Muscle of back (tissue), 11 donors: Measurements from ENCODE around the gene TRIM37. TPM values are rescaled to one million over a fixed set of nuclear protein-coding genes. Genes with fewer than 3 reads are reported as not detected.

Source experiments
- DNase-seq, 3 donors: peaks; one replicate each; pipeline versions ENCODE4 v3.0.0 to v3.0.0-alpha.2; 2013
- polyA plus RNA-seq, 10 donors: library from polyadenylated mRNA; unstranded; fragments of 120-200 nt; gene quantifications; one replicate each; pipeline ENCODE4 v1.2.1, GENCODE V29; 2013; ENCODE audit not compliant: insufficient read length in 10 of 10

The TRIM37 gene
- polyA plus RNA-seq, 10 donors: 12.1 to 18.9 (median 15.0) TPM

- no peak for DNase-seq
These were observed 68.7 kb downstream of the TRIM37 start for GRCh38 chr17:59037960-59038359.

DNA sequence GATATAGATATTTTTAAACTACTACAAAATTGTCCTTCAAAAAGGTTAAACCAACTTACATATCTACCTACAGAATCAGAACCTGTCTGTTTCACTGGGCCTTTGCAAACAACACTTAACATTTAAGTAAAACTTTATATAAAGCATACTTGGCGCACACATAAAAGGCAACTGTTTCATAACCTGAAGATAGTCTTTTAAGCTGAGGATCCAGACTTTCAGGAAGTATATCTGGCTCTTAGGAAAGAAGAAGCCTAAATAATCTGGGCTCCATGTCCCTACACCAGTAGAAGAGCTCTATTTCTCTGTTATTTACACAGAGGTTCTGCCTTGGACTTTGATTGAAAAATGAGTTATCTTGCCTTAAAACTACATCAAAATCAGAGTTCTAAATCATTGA is 75.9 kb downstream of the TRIM37 start:
- DNase-seq: no peak

DNA sequence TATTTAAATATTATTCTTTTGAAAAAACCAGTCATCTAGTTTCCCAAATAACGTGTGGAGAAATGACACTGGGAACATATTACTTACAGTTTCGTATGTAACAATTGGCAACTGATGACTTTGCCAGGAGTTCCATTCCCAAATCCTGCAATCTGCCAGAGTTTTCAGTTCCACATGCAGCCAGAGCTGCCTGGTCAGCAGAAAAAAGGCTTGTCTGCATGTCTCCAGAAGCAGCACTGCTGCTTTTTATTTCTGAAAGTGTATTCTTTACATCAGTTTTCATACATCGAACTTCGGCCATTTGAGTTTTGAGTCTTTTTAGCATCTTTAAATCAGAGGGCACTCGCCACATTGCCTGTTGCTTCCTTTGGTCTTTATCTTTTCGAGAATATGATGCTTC is 78.4 kb downstream of the TRIM37 start:
- DNase-seq: peak in 1 of 3 donors; percentile 22

GRCh38 chr17:59027750-59028149 is 78.9 kb downstream of the TRIM37 start:
- no peak for DNase-seq

GRCh38 chr17:59026176-59026939 is 80.3 kb downstream of the TRIM37 start:
- DNase-seq: no peak

DNA sequence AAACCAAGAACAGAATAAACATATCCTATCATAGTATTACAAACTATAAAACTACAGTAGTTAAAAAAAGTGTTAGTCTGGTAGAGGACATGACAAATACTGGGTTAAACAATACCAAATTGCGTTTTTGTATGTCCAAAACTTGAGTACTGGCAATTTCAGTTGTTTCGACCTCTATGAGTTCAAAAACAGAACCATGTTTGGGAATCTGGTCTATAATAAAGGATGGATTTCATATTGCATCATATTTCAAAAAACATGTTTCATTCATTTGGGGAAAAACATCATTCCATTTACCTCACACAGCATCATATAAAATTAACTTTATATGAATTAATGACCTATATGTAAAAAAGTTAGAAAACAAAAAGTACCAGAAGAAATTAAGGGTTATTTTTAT is 81.8 kb downstream of the TRIM37 start:
- no peak for DNase-seq

DNA sequence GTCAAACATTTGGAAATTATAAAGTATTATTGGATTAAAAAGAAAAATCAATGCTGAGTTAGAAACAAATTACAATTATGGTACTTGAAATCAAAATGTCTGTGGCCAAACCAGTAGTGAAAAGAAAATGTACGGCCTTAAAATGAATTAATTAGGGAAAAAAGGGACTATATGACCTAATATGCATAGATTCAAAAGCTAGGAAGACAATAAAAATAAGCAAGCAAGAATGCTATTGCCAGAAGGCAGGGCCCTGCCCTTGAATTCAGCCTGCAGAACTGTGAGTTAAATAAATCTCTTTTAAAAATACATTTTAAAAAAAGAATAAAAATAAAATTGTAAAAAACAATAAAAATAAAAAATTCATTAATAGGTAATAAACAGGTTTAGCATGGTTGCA is 88.7 kb downstream of the TRIM37 start:
- no peak for DNase-seq

GRCh38 chr17:59011975-59012374 is 94.7 kb downstream of the TRIM37 start:
- DNase-seq: no peak

DNA sequence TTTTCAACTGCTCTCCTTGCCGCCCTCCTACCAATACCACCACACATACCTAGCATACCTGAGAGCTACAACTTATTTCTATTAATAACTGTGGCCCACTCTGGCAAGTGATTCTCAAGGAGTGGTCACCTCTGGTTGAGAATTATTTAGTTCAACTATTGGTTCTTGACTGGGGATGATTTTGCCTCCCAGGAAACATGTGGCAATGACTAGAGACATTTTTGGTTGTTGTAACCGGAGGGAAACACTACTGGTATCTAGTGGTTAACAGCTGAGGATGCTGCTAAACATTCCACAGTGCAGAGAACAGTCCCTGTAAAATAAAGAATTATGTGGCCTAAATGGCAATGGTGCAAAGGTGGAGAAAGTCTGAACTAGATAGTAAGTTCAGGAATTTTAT is 96.7 kb downstream of the TRIM37 start:
- no peak for DNase-seq

DNA sequence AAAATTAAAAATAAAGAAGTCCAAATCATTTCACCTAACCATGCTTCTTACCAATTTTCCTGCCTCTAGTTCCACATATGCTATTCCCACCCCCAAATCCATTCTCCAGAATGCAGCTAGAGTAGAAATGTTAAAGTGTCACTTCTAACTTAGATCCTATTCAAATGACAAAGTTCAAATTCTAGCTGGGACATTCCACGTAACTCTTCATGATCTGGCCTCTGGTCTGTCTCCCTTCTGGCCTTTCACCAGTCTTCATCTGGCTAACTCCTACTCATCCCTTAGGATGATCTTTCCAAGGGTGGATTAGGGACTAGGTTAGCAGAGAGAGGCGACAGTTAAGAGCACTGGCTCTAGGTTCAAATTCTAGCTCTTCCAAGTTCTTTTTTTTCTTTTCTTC is 97.9 kb downstream of the TRIM37 start:
- no peak for DNase-seq

DNA sequence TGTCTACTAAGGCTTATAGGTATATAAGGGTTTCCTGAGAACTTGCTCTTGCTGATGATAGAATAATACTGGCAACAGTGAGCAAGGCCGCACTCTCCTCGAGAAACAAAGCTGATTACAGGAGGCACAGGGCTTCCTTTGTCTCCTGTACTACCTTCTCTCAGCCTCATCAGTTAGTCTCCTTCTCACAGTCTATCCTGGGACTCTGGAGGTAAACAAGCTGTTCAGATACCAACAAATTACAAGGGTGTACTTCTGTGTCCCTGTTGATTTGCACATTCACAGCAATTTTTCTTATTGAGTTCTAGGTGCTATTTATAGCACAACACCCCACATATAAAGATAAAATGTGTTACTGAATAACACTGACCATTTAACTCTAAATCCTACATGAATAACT is 98.7 kb downstream of the TRIM37 start:
- no peak for DNase-seq

DNA sequence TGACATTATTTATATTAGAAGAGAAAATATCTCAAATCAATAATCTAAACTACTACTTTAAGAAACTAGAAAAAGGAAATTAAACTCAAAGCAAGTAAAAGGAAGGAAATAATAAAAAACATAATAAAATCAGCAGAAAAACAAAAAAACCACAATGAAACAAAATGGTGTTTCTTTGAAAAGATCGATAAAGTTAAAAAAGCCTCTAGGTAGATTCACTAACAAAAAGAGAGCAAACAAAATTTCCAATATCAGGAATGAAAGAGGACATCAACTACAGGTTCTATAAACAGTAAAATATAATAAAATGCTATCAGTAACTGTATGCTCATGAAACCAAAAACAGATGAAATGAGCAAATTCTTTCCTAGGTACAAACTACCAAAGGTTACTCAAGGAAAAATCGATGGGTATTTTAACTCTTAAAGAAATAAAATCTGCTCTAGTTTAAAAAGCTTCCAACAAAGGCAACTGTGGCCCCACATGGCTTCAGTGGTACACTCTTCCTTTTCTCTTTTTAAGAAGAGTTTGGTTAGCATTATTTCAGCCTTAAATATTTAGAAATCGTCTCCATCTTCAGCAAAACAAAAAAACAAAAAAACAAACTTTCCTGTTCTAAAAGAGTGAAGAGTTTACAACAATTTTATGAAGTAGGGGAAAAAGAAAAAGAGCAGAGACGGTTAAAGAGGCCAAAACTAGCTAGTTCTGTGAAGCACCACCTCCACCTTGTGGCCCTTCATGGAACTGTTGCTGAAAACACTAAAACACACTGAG is 102.2 kb downstream of the TRIM37 start:
- DNase-seq: peak; percentile 42 to 75 (median 59)

- DNase-seq: no peak
These were observed 102.8 kb downstream of the TRIM37 start for GRCh38 chr17:59003860-59004259.

DNA sequence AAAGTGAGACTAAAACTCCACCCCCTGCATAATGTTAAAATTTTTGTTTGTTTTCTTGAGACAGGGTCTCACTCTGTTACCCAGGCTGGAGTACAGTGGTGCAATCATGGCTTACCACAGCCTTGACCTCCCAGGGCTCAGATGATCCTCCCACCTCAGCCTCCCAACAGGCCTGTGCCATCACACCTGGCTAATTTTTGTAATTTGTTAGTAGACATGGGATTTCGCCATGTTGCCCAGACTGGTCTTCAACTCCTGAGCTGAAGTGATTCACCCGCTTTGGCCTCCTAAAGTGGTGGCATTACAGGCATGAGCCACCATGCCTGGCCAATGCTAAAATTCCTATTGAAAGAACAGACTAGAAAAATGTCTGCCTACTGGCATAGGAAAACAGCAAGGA is 103.8 kb downstream of the TRIM37 start:
- DNase-seq: no peak

DNA sequence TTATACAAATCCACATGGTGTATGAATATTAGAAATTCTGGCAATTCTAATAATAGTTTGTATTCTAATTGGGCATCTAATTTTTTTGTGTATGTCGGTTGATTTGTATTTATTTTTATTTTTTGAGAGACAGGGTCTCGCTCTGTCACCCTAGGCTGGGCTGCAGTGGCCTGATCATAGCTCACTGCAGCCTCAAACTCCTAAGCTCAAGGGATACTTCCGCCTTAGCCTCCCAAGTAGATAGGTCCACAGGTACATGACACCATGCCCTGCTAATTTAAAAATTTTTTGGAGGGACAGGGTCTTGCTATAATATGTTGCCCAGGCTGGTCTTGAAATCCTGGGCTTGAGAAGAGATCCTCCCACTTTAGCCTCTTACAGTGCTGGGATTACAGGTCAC is 104.6 kb downstream of the TRIM37 start:
- DNase-seq: no peak

DNA sequence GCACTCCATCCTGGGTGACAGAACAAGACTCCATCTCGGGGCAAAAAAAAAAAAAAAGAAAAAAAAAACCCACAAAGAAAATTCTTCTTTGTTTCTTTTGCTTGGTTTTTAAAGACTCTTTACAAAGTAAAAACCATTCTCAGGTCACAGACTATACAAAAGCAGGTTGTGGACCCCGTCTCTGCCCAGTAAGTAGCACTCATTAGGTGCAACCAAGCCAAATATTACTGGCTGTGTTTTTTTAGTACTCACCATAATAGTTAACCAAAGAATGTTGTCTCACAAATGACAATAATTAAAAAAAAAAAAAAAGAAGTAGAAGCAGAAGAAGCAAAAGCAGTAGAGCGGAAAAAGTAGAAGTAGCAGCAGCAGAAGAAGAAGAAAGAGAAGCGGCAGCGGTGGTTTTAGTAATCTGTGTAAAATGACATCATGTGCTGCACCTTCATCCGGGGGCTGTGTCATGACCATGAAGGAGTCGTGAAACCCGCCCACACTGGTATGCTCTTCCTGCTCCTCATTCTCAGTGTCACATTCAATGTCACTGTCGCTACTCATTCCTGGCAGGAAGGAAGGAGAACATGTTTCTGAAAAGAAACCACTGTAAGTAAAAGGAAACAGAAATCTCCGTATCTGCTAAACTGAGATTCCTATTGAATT is 105.4 kb downstream of the TRIM37 start:
- peak in 1 of 3 donors; percentile 35 for DNase-seq

GRCh38 chr17:59000022-59000421 is 106.7 kb downstream of the TRIM37 start:
- DNase-seq: no peak

DNA sequence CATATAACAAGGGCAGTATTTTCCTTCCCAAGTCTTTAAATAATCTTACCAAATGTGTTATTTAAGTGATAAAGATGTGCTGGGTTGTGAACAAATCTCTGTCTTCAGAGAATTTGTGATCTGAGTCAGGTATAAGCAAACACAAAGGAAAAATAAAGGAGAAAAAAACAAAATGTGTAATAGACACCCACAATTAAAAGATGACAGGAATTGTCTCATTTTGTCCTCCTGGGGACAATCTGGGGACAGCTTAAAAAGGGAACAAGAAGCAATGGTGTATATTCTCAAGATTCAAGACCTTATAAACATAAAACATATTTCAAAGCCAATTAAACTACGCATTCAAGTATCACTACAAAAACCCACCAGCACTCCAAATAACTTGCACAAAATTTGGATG is 107.2 kb downstream of the TRIM37 start:
- no peak for DNase-seq

GRCh38 chr17:58998871-58999270 is 107.8 kb downstream of the TRIM37 start:
- DNase-seq: no peak

GRCh38 chr17:58997756-58998553 is 108.7 kb downstream of the TRIM37 start:
- DNase-seq: no peak

DNA sequence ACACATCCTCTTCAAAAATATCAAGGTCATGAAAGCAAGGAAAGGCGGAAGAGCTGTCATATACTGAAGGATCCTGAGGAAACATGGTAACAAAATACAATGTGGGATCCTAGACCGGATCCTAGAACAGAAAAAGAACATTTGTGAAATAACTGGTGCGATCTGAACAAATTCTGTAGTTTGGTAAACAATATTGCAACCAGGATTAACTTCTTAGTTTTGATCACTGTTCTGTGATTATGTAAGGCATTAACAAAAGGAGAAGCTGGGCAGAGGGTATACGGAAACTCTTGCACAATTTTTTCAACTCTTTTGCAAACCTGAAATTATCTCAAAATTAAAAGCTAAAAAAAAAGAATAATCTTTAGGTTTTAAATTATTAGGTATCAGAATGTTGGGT is 109.7 kb downstream of the TRIM37 start:
- DNase-seq: no peak
